Thyroid gland (tissue), 4 donors: ENCODE measurements around the gene CANT1. TPM values are rescaled to one million over a fixed set of nuclear protein-coding genes. Genes with fewer than 3 reads are reported as not detected.

ENCODE experiments used
- DNase-seq, 2 donors: peaks; one replicate each; pipeline ENCODE4 v3.0.0-alpha.2; 2019
- H3K27ac ChIP-seq, 3 donors: fragments of 200-600 bp; sonication (generic); 1 replicate in 2 of 3; 2 replicates in 1 of 3; pipeline ENCODE4 v1.5.1; 2016 to 2019; ENCODE audit warnings: mild to moderate bottlenecking in 1 of 3, moderate library complexity in 1 of 3
- H3K27me3 ChIP-seq: fragments of 200-600 bp; sonication (generic); one replicate; pipeline ENCODE4 v1.5.1; 2019
- H3K36me3 ChIP-seq, 2 donors: fragments of 200-600 bp; sonication (generic); one replicate each; pipeline ENCODE4 v1.5.1; 2016 to 2019
- H3K4me1 ChIP-seq, 2 donors: fragments of 200-600 bp; sonication (generic); one replicate each; pipeline ENCODE4 v1.5.1; 2017 to 2019
- H3K4me3 ChIP-seq, 3 donors: fragments of 200-600 bp; sonication (generic); replicated peaks in 1 of 3; 1 replicate in 2 of 3; 2 replicates in 1 of 3; pipeline ENCODE4 v1.5.1; 2016; ENCODE audit warnings: mild to moderate bottlenecking in 1 of 3
- H3K9me3 ChIP-seq: fragments of 200-600 bp; sonication (generic); one replicate; pipeline ENCODE4 v1.5.1; 2017
- CTCF ChIP-seq, 6 experiments: fragments of 200-600 bp in 3 of 6; fragments of 450-650 bp in 3 of 6; sonication (generic) in 3 of 6; IDR thresholded peaks; one replicate each; pipeline ENCODE4 v1.5.1; 2016 to 2019; ENCODE audit warnings: antibody characterized with exemption in 6 of 6, mild to moderate bottlenecking in 2 of 6, inconsistent platforms in 1 of 6, moderate library complexity in 1 of 6
- POLR2A ChIP-seq, 2 donors: fragments of 450-650 bp; IDR thresholded peaks; one replicate each; pipeline ENCODE4 v1.6.1; 2017; ENCODE audit warnings: antibody characterized with exemption in 2 of 2, mild to moderate bottlenecking in 2 of 2, moderate library complexity in 1 of 2
- WGBS, 2 donors: methylation state at CpG; one replicate each; pipeline ENCODE4 v1.1.5; 2017; 5-methylcytosine and 5-hydroxymethylcytosine counted together
- intact Hi-C: fragments of 100-400 bp; cut with DNase I; formaldehyde crosslinking; loops from one replicate; pipeline ENCODE4 v1.15.1; 2023
- total RNA-seq, 4 donors: library from RNA; depleted of rRNA; stranded (reverse); fragments of >200 nt; gene quantifications; one replicate each; pipeline ENCODE4 v1.2.3, GENCODE V29; 2016

CANT1 gene
- total RNA-seq, 4 donors from 2014 or later = 21.2 to 37.1 (median 27.3) TPM

- H3K27ac ChIP-seq = no peak overlapping the region
- H3K36me3 ChIP-seq = no peaks in the 10 kb centered on the region
- intact Hi-C loops = loop anchor here (5.0 kb wide), 1 partner anchor 50 kb away; no protein-coding TSS in a partner anchor
- DNase-seq = no peak
- no peaks in the 10 kb centered on the region for H3K27me3 ChIP-seq
- WGBS, 2 donors = 91% methylated on average over 11 to 13 of the region's 15 CpGs
- H3K9me3 ChIP-seq = no peaks in the 10 kb centered on the region
- no peak overlapping the region for H3K4me3 ChIP-seq
- H3K4me1 ChIP-seq = peaks cover 35 to 44% of the 10 kb centered on the region in 2 donors
- TF ChIP-seq CTCF (IDR thresholded peaks at IDR 0.05) (no peak), POLR2A (IDR thresholded peaks at IDR 0.05) (no peak)
Measured at GRCh38 chr17:78972507-78973105, 37.0 kb downstream of the CANT1 start.

- intact Hi-C loops = loop anchor here (2.0 to 5.0 kb wide), 2 partner anchors 50 to 105 kb away; no protein-coding TSS in a partner anchor
- Histone ChIP-seq H3K4me3 (no peak overlapping the region), H3K4me1 (peaks cover 29 to 38% of the 10 kb centered on the region in 2 donors), H3K9me3 (no peaks in the 10 kb centered on the region), H3K36me3 (no peaks in the 10 kb centered on the region), H3K27ac (peak overlapping the region; percentile 45 to 81 (median 51)), H3K27me3 (no peaks in the 10 kb centered on the region)
- 65 to 83% methylated on average over 13 to 15 of the region's 22 CpGs for WGBS, 2 donors
- DNase-seq = no peak
- no peak for TF ChIP-seq POLR2A (IDR thresholded peaks at IDR 0.05)
- TF ChIP-seq CTCF (IDR thresholded peaks at IDR 0.05) = no peak
Measured at GRCh38 chr17:78971756-78972506, 37.6 kb downstream of the CANT1 start.

- no peak overlapping the region for H3K4me3 ChIP-seq
- H3K9me3 ChIP-seq = no peaks in the 10 kb centered on the region
- H3K4me1 ChIP-seq = peaks cover 23 to 29% of the 10 kb centered on the region in 2 donors
- TF ChIP-seq CTCF (IDR thresholded peaks at IDR 0.05) = peak; percentile 77 to 95 (median 88)
- peak in 1 of 2 donors; percentile 20 for TF ChIP-seq POLR2A (IDR thresholded peaks at IDR 0.05)
- no peaks in the 10 kb centered on the region for H3K27me3 ChIP-seq
- intact Hi-C loops = loop anchor here (2.0 to 5.0 kb wide), 2 partner anchors 49 to 104 kb away; no protein-coding TSS in a partner anchor
- peak overlapping the region; percentile 45 to 81 (median 51) for H3K27ac ChIP-seq
- 28 to 32% methylated on average over 12 to 24 of the region's 33 CpGs for WGBS, 2 donors
- peak; percentile 87 to 88 for DNase-seq
- H3K36me3 ChIP-seq = no peaks in the 10 kb centered on the region
Measured at GRCh38 chr17:78970834-78971755, 38.5 kb downstream of the CANT1 start.

GRCh38 chr17:78969865-78970264, 39.7 kb downstream of the CANT1 start:
- Histone ChIP-seq H3K4me3 (no peak overlapping the region), H3K27ac (no peak overlapping the region), H3K36me3 (no peaks in the 10 kb centered on the region), H3K9me3 (no peaks in the 10 kb centered on the region), H3K4me1 (peaks cover 19 to 21% of the 10 kb centered on the region in 2 donors), H3K27me3 (no peaks in the 10 kb centered on the region)
- TF ChIP-seq POLR2A (IDR thresholded peaks at IDR 0.05) = no peak
- no peak for TF ChIP-seq CTCF (IDR thresholded peaks at IDR 0.05)
- DNase-seq = no peak
- WGBS, 2 donors = 84 to 88% methylated on average over 5 to 9 of the region's 9 CpGs
- intact Hi-C loops = loop anchor here (2.0 to 5.0 kb wide), 2 partner anchors 48 to 103 kb away; no protein-coding TSS in a partner anchor
